Astrocyte (in vitro differentiated cells and primary cell): ENCODE data around the gene NLRX1.

Experiments
- CTCF ChIP-seq: IDR thresholded peaks from 2 replicates; pipeline ENCODE4 v1.5.1; 2011; ENCODE audit warnings: low read depth, mild to moderate bottlenecking, inconsistent platforms, low read length, moderate library complexity; ENCODE audit not compliant: insufficient read depth
- EZH2 ChIP-seq: IDR thresholded peaks from 2 replicates; pipeline ENCODE4 v1.6.1; 2012; ENCODE audit warnings: mild to moderate bottlenecking, low read length, inconsistent platforms; ENCODE audit not compliant: insufficient read depth

- TF ChIP-seq CTCF (no peak), EZH2 (no peak)
Measured at GRCh38 chr11:119156496-119156895, 12.0 kb upstream of the NLRX1 start.
